Measurements from ENCODE around the gene CEND1.

DNA sequence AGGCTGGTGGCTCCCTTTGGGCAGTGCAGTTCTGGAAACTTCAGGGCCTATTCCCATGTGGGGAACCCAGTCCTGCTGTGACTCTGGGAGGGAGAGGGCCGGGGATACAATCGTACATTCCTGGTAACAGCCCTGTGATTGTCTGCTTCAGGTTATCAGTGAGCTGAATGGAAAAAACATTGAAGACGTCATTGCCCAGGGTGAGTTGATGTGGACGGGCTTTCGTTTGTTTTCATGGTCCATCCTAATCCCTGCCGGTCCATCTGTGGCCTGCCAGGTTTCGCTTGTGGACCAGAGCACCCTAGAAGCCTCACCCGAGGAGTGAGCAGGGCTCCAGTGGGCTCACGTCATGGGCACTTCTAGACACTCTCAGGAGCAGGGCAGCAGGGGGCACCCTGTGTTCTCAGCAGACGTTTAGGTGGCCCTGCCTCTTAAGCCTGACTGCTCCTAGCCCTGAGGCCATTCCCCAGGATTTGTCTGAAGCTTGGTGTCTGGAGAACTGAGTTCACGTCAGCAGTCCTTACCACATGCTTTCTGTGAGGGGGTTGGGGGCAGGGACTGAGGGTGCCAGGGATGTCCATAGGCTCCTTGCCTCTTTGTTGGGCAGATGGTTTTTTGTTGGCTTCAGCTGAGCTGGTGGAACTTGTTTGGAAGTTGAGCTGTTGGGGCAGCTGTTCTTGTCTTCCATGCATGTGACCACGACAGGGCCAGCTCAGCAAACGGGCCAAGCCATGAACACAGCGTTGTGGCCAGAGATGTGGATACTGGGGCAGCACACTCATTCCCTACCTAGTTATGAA is 21.8 kb upstream of the CEND1 start:
- TF ChIP-seq, protein P1, sequence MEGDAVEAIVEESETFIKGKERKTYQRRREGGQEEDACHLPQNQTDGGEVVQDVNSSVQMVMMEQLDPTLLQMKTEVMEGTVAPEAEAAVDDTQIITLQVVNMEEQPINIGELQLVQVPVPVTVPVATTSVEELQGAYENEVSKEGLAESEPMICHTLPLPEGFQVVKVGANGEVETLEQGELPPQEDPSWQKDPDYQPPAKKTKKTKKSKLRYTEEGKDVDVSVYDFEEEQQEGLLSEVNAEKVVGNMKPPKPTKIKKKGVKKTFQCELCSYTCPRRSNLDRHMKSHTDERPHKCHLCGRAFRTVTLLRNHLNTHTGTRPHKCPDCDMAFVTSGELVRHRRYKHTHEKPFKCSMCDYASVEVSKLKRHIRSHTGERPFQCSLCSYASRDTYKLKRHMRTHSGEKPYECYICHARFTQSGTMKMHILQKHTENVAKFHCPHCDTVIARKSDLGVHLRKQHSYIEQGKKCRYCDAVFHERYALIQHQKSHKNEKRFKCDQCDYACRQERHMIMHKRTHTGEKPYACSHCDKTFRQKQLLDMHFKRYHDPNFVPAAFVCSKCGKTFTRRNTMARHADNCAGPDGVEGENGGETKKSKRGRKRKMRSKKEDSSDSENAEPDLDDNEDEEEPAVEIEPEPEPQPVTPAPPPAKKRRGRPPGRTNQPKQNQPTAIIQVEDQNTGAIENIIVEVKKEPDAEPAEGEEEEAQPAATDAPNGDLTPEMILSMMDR (IDR thresholded peaks at IDR 0.05; ENCODE audit: low read depth, low read length) = no peak
- TF ChIP-seq POLR2A (IDR thresholded peaks at IDR 0.05; ENCODE audit: extremely low read depth, insufficient read length) (no peak), MAX (IDR thresholded peaks at IDR 0.05; ENCODE audit: low read depth, low read length) (no peak), MYC (IDR thresholded peaks at IDR 0.05; ENCODE audit: low read depth, low read length) (no peak)
